K562 (cell line): Measurements from ENCODE around the gene MYO3B. TPM values are rescaled to one million over a fixed set of nuclear protein-coding genes. Genes with fewer than 3 reads are reported as not detected.

Experiments
- ATAC-seq: fragments of 200-7000 bp; cut with Tn5 transposase; 3 replicates; pipeline ENCODE4 v1.9.1; 2020; ENCODE audit warnings: moderate library complexity
- BruUV-seq: library from RNA; stranded (reverse); fragments of 400-500 nt; replicated peaks from 2 replicates; lab custom pipeline; 2021; lab: Mats Ljungman, UMichigan
- CTCF ChIA-PET: fragments of 300-600 bp; formaldehyde crosslinking; extraction: SDS; loops from one replicate; lab custom pipeline; 2021; ENCODE audit warnings: low intra/inter-chr PET ratio; lab: Yijun Ruan, JAX
- POLR2A ChIA-PET: fragments of 300-600, 350-650 bp; sonication (Branson Sonifier 250); formaldehyde crosslinking; extraction: SDS; loops from one replicate; lab custom pipeline; 2021; ENCODE audit warnings: antibody characterized with exemption, inconsistent platforms; lab: Yijun Ruan, JAX
- DNase-seq, 4 experiments: peaks; one replicate each; pipeline versions ENCODE4 v3.0.0 to v3.0.0-alpha.2; 2011 to 2018; ENCODE audit warnings: low spot score in 3 of 4, mixed read lengths in 3 of 4; ENCODE audit errors: extremely low read depth in 1 of 4
- FAIRE-seq: peaks from 2 replicates; lab custom pipeline; 2011; peaks lifted over from hg19 to GRCh38; lab: Jason Lieb, UNC
- H2AFZ ChIP-seq: 2 replicates; pipeline ENCODE4 v1.6.0; 2011; ENCODE audit warnings: low read depth, low read length, control low read depth, inconsistent platforms
- H3K27ac ChIP-seq: fragments of 200-600 bp; 3 replicates; pipeline ENCODE4 v1.8.0; 2011; ENCODE audit warnings: low read depth, mild to moderate bottlenecking, control low read depth, inconsistent platforms, low read length, moderate library complexity, mixed read lengths; ENCODE audit errors: extremely low read depth
- H3K27me3 ChIP-seq, 2 experiments: fragments of 300-600 bp in 1 of 2; 2 replicates in 1 of 2; 3 replicates in 1 of 2; pipeline versions ENCODE4 v1.6.0 to v1.8.0; 2011; ENCODE audit warnings: inconsistent platforms in 2 of 2, low read length in 2 of 2, mild to moderate bottlenecking in 1 of 2, mixed read lengths in 1 of 2, moderate library complexity in 1 of 2; ENCODE audit not compliant: control insufficient read depth in 2 of 2, insufficient read depth in 2 of 2
- H3K36me3 ChIP-seq: fragments of 300-600 bp; 3 replicates; pipeline ENCODE4 v1.8.0; 2011; ENCODE audit warnings: mild to moderate bottlenecking, low read length, inconsistent platforms; ENCODE audit not compliant: control insufficient read depth, insufficient read depth
- H3K4me1 ChIP-seq, 2 experiments: fragments of 200-600 bp in 1 of 2; replicated peaks in 1 of 2; 2 replicates in 1 of 2; 3 replicates in 1 of 2; pipeline versions ENCODE4 v1.5.1 to v1.8.0; 2011; ENCODE audit warnings: inconsistent platforms in 2 of 2, low read length in 2 of 2, mild to moderate bottlenecking in 1 of 2, mixed read lengths in 1 of 2, moderate library complexity in 1 of 2; ENCODE audit not compliant: control insufficient read depth in 2 of 2, insufficient read depth in 2 of 2
- H3K4me2 ChIP-seq: 2 replicates; pipeline ENCODE4 v1.6.1; 2011; ENCODE audit warnings: low read length, control low read depth, inconsistent platforms, mixed read lengths; ENCODE audit not compliant: insufficient read depth
- H3K4me3 ChIP-seq: fragments of 200-600 bp; sonication (generic), shearing (Covaris generic); 2 replicates; pipeline ENCODE4 v1.5.1; 2016; ENCODE audit warnings: control low read depth, inconsistent platforms
- H3K79me2 ChIP-seq: fragments of 200-600 bp; 3 replicates; pipeline ENCODE4 v1.8.0; 2011; ENCODE audit warnings: low read length, inconsistent platforms; ENCODE audit not compliant: control insufficient read depth, insufficient read depth
- H3K9ac ChIP-seq, 2 experiments: 2 replicates each; pipeline versions ENCODE4 v1.6.0 to v1.6.1; 2011; ENCODE audit warnings: low read depth in 2 of 2, low read length in 2 of 2, control low read depth in 1 of 2, inconsistent platforms in 1 of 2, mild to moderate bottlenecking in 1 of 2, mixed read lengths in 1 of 2; ENCODE audit not compliant: insufficient read depth in 1 of 2
- H3K9me1 ChIP-seq: one replicate; pipeline ENCODE4 v1.6.0; 2011; ENCODE audit warnings: inconsistent platforms, mild to moderate bottlenecking, low read length, moderate library complexity; ENCODE audit not compliant: control insufficient read depth, insufficient read depth
- H3K9me3 ChIP-seq: replicated peaks from 2 replicates; pipeline ENCODE4 v1.5.1; 2011; ENCODE audit warnings: low read depth, low read length, inconsistent platforms; ENCODE audit not compliant: control insufficient read depth, insufficient read depth
- H4K20me1 ChIP-seq: replicated peaks from 2 replicates; pipeline ENCODE4 v1.6.1; 2011; ENCODE audit warnings: low read length, inconsistent platforms, mixed read lengths; ENCODE audit not compliant: control insufficient read depth, insufficient read depth
- L3MBTL2 ChIP-seq: fragments of 450-650 bp; IDR thresholded peaks from 2 replicates; pipeline ENCODE4 v1.6.1; 2016; ENCODE audit warnings: mild to moderate bottlenecking, moderate library complexity
- ZSCAN29 ChIP-seq: fragments of 450-650 bp; IDR thresholded peaks from 2 replicates; pipeline ENCODE4 v1.6.1; 2017
- WGBS: fragments of 100-300 bp; shearing (Covaris generic); methylation state at CpG from one replicate; pipeline ENCODE4 v1.1.6; 2016; ENCODE audit warnings: low coverage, mixed read lengths; ENCODE audit not compliant: insufficient coverage; ENCODE audit errors: missing lambda C conversion rate; 5-methylcytosine and 5-hydroxymethylcytosine counted together
- in situ Hi-C: fragments of 300-500 bp; cut with MboI; formaldehyde crosslinking; loops from 4 replicates; pipeline ENCODE4 v1.15.0; 2018; ENCODE audit warnings: inconsistent platforms, mixed read lengths
- intact Hi-C: fragments of 100-400 bp; cut with micrococcal nuclease; formaldehyde crosslinking; loops from 2 replicates; pipeline ENCODE4 v1.14.2; 2022
- polyA plus RNA-seq, 8 experiments: library from polyadenylated mRNA; depleted of rRNA in 4 of 8; stranded (reverse) in 5 of 8; unstranded in 3 of 8; fragments of >200 nt; fragmentation: Nextera tagmentation in 2 of 8; fragmentation: Illumina TruSeq in 1 of 8; extraction: Ambion mirVana in 2 of 8; extraction: Trizol in 1 of 8; gene quantifications; 2 replicates each; pipeline versions ENCODE4 v1.2.1 to v1.2.3, GENCODE V29; 2011 to 2014; ENCODE audit warnings: inconsistent platforms in 1 of 8, missing spikeins in 1 of 8
- total RNA-seq, 7 experiments: library from RNA; depleted of rRNA in 6 of 7; stranded (reverse); fragments of >200 nt in 6 of 7; fragmentation: Illumina TruSeq in 2 of 7; extraction: Trizol in 2 of 7; gene quantifications; 2 replicates each; pipeline versions ENCODE4 v1.2.1 to v1.2.3, GENCODE V29; 2011 to 2021; ENCODE audit warnings: low replicate concordance in 1 of 7
- TF ChIP-seq, protein P1 (sequence below): fragments of 250-450 bp; sonication (Bioruptor Pico); IDR thresholded peaks from 2 replicates; pipeline ENCODE4 v1.4.0; 2020; ENCODE audit warnings: mild to moderate bottlenecking, moderate library complexity
- TF ChIP-seq, protein P2 (sequence below): fragments of 450-650 bp; IDR thresholded peaks from 2 replicates; pipeline ENCODE4 v1.6.1; 2016; ENCODE audit warnings: mild to moderate bottlenecking, moderate library complexity

MYO3B gene
- total and polyA plus RNA-seq, 9 of the 15 experiments (the other 6 are each of a cell fraction or from before 2014, with no cell fraction given): 2.7 to 6.5 (median 3.6) TPM

DNA sequence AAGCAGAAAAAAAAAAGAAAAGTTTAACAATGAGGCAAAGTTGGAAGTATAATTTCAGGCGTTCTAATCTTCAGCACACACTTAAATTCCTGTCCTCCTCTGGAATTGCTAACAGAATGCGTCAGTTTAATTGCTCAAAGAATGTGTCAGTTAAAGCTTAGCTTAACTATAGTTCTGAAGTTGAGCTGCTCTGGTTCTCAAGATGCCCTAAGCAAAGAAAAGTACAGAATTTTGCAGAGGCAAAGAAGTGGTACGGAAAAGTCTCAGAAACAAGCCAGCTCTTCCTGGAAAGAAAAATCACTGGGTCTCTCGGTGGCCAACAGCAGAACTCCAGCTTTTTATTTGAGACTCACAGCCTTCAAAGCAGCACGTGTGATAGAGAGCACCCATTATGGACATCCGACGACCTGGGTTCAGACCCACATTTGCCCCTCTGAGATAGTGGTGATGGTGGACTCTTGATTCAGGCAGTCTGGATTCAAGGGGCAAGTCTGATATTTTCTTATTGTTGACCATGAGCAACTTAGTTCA lies 22.2 kb upstream of the MYO3B start:
- intact Hi-C loops: loop anchor here (10.0 kb wide), 1 partner anchor 221 kb away; no protein-coding TSS in a partner anchor
- TF ChIP-seq, protein P1, sequence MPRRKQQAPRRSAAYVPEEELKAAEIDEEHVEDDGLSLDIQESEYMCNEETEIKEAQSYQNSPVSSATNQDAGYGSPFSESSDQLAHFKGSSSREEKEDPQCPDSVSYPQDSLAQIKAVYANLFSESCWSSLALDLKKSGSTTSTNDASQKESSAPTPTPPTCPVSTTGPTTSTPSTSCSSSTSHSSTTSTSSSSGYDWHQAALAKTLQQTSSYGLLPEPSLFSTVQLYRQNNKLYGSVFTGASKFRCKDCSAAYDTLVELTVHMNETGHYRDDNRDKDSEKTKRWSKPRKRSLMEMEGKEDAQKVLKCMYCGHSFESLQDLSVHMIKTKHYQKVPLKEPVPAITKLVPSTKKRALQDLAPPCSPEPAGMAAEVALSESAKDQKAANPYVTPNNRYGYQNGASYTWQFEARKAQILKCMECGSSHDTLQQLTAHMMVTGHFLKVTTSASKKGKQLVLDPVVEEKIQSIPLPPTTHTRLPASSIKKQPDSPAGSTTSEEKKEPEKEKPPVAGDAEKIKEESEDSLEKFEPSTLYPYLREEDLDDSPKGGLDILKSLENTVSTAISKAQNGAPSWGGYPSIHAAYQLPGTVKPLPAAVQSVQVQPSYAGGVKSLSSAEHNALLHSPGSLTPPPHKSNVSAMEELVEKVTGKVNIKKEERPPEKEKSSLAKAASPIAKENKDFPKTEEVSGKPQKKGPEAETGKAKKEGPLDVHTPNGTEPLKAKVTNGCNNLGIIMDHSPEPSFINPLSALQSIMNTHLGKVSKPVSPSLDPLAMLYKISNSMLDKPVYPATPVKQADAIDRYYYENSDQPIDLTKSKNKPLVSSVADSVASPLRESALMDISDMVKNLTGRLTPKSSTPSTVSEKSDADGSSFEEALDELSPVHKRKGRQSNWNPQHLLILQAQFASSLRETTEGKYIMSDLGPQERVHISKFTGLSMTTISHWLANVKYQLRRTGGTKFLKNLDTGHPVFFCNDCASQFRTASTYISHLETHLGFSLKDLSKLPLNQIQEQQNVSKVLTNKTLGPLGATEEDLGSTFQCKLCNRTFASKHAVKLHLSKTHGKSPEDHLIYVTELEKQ (CRISPR knock-in tag): no peak
- TF ChIP-seq L3MBTL2 (peak; percentile 68), ZSCAN29 (no peak)
- TF ChIP-seq, protein P2, sequence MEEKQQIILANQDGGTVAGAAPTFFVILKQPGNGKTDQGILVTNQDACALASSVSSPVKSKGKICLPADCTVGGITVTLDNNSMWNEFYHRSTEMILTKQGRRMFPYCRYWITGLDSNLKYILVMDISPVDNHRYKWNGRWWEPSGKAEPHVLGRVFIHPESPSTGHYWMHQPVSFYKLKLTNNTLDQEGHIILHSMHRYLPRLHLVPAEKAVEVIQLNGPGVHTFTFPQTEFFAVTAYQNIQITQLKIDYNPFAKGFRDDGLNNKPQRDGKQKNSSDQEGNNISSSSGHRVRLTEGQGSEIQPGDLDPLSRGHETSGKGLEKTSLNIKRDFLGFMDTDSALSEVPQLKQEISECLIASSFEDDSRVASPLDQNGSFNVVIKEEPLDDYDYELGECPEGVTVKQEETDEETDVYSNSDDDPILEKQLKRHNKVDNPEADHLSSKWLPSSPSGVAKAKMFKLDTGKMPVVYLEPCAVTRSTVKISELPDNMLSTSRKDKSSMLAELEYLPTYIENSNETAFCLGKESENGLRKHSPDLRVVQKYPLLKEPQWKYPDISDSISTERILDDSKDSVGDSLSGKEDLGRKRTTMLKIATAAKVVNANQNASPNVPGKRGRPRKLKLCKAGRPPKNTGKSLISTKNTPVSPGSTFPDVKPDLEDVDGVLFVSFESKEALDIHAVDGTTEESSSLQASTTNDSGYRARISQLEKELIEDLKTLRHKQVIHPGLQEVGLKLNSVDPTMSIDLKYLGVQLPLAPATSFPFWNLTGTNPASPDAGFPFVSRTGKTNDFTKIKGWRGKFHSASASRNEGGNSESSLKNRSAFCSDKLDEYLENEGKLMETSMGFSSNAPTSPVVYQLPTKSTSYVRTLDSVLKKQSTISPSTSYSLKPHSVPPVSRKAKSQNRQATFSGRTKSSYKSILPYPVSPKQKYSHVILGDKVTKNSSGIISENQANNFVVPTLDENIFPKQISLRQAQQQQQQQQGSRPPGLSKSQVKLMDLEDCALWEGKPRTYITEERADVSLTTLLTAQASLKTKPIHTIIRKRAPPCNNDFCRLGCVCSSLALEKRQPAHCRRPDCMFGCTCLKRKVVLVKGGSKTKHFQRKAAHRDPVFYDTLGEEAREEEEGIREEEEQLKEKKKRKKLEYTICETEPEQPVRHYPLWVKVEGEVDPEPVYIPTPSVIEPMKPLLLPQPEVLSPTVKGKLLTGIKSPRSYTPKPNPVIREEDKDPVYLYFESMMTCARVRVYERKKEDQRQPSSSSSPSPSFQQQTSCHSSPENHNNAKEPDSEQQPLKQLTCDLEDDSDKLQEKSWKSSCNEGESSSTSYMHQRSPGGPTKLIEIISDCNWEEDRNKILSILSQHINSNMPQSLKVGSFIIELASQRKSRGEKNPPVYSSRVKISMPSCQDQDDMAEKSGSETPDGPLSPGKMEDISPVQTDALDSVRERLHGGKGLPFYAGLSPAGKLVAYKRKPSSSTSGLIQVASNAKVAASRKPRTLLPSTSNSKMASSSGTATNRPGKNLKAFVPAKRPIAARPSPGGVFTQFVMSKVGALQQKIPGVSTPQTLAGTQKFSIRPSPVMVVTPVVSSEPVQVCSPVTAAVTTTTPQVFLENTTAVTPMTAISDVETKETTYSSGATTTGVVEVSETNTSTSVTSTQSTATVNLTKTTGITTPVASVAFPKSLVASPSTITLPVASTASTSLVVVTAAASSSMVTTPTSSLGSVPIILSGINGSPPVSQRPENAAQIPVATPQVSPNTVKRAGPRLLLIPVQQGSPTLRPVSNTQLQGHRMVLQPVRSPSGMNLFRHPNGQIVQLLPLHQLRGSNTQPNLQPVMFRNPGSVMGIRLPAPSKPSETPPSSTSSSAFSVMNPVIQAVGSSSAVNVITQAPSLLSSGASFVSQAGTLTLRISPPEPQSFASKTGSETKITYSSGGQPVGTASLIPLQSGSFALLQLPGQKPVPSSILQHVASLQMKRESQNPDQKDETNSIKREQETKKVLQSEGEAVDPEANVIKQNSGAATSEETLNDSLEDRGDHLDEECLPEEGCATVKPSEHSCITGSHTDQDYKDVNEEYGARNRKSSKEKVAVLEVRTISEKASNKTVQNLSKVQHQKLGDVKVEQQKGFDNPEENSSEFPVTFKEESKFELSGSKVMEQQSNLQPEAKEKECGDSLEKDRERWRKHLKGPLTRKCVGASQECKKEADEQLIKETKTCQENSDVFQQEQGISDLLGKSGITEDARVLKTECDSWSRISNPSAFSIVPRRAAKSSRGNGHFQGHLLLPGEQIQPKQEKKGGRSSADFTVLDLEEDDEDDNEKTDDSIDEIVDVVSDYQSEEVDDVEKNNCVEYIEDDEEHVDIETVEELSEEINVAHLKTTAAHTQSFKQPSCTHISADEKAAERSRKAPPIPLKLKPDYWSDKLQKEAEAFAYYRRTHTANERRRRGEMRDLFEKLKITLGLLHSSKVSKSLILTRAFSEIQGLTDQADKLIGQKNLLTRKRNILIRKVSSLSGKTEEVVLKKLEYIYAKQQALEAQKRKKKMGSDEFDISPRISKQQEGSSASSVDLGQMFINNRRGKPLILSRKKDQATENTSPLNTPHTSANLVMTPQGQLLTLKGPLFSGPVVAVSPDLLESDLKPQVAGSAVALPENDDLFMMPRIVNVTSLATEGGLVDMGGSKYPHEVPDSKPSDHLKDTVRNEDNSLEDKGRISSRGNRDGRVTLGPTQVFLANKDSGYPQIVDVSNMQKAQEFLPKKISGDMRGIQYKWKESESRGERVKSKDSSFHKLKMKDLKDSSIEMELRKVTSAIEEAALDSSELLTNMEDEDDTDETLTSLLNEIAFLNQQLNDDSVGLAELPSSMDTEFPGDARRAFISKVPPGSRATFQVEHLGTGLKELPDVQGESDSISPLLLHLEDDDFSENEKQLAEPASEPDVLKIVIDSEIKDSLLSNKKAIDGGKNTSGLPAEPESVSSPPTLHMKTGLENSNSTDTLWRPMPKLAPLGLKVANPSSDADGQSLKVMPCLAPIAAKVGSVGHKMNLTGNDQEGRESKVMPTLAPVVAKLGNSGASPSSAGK: 0 out of 2 replicates have a peak, but pooled peaks have one; percentile 44

More for the DNA sequence above, 22.2 kb upstream of the MYO3B start:
- Histone ChIP-seq H3K36me3 (no peaks in the 10 kb centered on the region), H3K4me2 (0 out of 2 replicates have a peak overlapping the region, but pooled peaks have one; percentile 22), H3K79me2 (no peaks in the 10 kb centered on the region), H3K4me3 (no peak overlapping the region), H3K27me3 (no peaks in the 10 kb centered on the region), H3K9me1 (no peaks in the 10 kb centered on the region), H3K9me3 (no peaks in the 10 kb centered on the region), H3K9ac (no peak overlapping the region; a peak in 1 of 4 replicates), H2AFZ (peak overlapping the region; percentile 83), H3K27ac (peak overlapping the region; percentile 29; the same call in 1 of the 3 replicates), H4K20me1 (no peaks in the 10 kb centered on the region), H3K4me1 (peaks cover 14 to 28% of the 10 kb centered on the region in 2 experiments)
- in situ Hi-C loops: no loop called here
- 16% methylated on average over 7 of the region's 7 CpGs for WGBS
- FAIRE-seq (no peak), DNase-seq (no peak), ATAC-seq (peak; percentile 29)
- POLR2A ChIA-PET: interaction anchor here (0.6 to 2.7 kb wide), 12 partner anchors 9 to 773 kb away, joined by 3 to 23 read pairs (median 5); partner anchors contain the start of gene GORASP2
- CTCF ChIA-PET: no interaction called here
- BruUV-seq: no TSS peak
